ENCODE results near the gene DYNC2H1.

Gene DYNC2H1

DNA sequence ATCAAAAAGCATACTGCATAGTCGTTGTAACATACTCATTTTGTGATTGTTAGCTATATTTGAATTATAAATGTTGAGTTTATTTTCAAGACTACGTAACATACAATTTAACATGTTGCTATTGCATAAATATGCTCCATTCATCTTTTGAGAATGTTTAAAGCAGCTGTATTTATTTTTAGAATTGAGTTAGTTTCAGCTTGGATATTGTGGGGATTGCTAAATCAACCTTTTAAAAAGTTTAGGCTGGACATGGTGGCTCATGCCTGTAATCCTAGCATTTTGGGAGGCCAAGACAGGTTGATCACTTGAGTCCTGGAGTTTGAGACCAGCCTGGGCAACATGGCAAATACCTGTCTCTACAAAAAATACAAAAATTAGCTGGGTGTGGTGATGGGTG, 288.1 kb downstream of the DYNC2H1 start:
- Mint-ChIP-seq H3K4me1 (ENCODE audit: low read depth) (no peaks in the 10 kb centered on the region), H3K27me3 (ENCODE audit: low read depth) (no peaks in the 10 kb centered on the region), H3K27ac (no peak overlapping the region), H3K9me3 (peaks cover 9% of the 10 kb centered on the region), H3K36me3 (ENCODE audit: low read depth) (no peaks in the 10 kb centered on the region), H3K4me3 (no peak overlapping the region)

DNA sequence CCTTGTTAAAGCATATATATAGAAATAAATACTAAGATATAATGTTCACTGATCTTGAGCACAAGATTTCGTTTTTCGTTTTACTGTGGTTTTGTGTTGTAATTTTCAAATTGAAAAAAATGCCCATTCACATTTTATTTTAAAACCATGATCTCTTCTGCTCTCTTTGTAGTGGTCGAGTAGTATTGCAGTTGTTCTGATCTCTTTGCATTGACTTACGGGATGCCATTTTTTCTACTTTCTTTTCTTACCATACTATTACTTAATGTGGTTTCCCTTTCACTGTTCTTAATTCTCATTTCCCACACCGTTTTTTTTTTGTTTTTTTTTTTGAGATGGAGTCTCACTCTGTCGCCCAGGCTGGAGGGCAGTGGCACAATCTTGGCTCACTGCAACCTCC, 289.6 kb downstream of the DYNC2H1 start:
- no peak overlapping the region for H3K4me3 Mint-ChIP-seq
- H3K9me3 Mint-ChIP-seq = no peaks in the 10 kb centered on the region
- no peaks in the 10 kb centered on the region for H3K27me3 Mint-ChIP-seq (ENCODE audit: low read depth)
- no peak overlapping the region for H3K27ac Mint-ChIP-seq
- no peaks in the 10 kb centered on the region for H3K4me1 Mint-ChIP-seq (ENCODE audit: low read depth)
- no peaks in the 10 kb centered on the region for H3K36me3 Mint-ChIP-seq (ENCODE audit: low read depth)

DNA sequence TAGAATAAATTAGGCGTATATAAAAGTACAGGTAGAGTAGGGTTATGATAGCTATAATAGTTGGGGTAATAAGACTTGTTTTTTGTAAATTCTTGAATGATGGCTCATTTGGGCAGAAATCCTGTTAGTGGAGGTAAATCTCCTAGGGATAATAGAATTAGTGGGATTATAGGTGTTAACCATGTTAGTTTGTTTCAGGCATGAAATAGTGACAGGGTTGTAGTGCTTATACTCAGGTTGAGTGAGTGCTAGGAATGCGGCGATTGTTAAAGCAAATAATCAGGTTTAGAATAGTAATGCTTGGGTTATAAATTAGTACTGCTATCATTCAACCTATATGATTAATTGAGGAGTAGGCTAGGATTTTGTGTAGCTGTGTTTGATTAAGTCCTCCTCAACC, 297.1 kb downstream of the DYNC2H1 start:
- Mint-ChIP-seq H3K9me3 (no peaks in the 10 kb centered on the region), H3K4me1 (ENCODE audit: low read depth) (no peaks in the 10 kb centered on the region), H3K36me3 (ENCODE audit: low read depth) (no peaks in the 10 kb centered on the region), H3K4me3 (no peak overlapping the region), H3K27ac (no peak overlapping the region), H3K27me3 (ENCODE audit: low read depth) (no peaks in the 10 kb centered on the region)

DNA sequence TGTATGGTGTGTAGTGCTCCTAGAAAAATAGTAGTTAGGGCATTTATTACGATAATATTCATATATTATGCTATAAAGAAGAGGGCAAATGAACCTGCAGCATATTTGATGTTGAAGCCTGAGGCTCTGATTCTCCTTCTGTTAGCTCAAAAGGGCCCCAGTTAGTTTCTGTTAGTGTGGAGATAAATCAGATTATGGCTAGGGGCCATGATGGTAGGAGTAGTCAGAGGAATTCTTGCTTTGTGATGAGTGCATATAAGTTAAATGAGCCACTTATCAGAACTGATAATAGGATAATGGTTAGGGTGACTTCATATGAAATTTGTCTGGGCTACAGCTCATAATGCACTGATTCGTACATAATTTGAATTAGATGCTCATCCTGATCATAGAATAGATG, 298.4 kb downstream of the DYNC2H1 start:
- Mint-ChIP-seq H3K4me3 (no peak overlapping the region), H3K4me1 (ENCODE audit: low read depth) (no peaks in the 10 kb centered on the region), H3K9me3 (no peaks in the 10 kb centered on the region), H3K36me3 (ENCODE audit: low read depth) (no peaks in the 10 kb centered on the region), H3K27me3 (ENCODE audit: low read depth) (no peaks in the 10 kb centered on the region), H3K27ac (no peak overlapping the region)

DNA sequence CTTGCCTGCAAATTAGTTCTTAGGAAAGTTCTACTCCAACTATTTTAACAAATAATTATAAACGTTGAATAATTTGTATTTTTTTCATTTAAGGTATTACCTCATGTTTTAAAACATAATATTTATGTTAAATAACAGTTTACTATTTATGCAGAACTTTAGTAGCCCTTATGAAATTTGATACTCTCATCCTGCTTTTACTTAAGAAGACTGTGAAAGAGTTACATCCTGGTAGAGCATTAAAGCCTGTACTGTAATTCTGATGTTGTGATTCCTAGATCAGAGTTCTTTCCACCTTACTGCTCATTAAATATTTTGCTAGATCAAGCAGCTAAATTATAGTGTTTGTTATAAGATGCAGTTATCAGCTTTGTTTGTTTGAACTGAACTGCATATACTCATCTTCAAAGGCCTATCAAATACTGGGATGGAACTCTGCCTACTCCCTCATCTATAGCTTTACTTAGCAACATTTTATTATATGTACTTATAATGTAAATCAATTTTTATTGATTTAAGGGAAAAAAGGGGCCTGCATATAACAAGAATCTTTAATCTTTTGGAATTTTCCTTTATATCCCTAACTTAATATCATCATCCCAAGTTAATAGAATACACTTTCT, 304.2 kb downstream of the DYNC2H1 start:
- no peak overlapping the region for H3K4me3 Mint-ChIP-seq
- H3K4me1 Mint-ChIP-seq (ENCODE audit: low read depth) = no peaks in the 10 kb centered on the region
- H3K27ac Mint-ChIP-seq = no peak overlapping the region
- no peaks in the 10 kb centered on the region for H3K27me3 Mint-ChIP-seq (ENCODE audit: low read depth)
- H3K9me3 Mint-ChIP-seq = peaks cover 4% of the 10 kb centered on the region
- no peaks in the 10 kb centered on the region for H3K36me3 Mint-ChIP-seq (ENCODE audit: low read depth)

DNA sequence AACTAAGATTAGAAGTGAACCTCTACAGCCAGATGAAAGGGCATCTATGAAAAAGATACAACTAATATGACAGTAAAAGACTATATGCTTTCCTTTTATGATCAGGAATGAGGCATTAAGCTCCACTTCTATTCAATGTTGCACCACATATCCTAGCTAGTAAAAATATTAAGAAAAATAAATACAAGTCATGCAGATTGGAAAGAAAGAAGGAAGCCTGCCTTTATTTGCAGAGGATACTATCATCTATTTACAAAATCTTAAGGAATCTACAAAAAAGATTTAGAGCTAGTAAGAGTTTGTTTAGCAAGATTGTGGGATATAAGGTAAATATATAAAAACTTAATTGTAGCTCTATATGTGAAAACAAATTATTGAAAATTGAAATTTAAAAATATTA, 308.8 kb downstream of the DYNC2H1 start:
- no peaks in the 10 kb centered on the region for H3K36me3 Mint-ChIP-seq (ENCODE audit: low read depth)
- no peaks in the 10 kb centered on the region for H3K27me3 Mint-ChIP-seq (ENCODE audit: low read depth)
- H3K4me1 Mint-ChIP-seq (ENCODE audit: low read depth) = peaks cover 4% of the 10 kb centered on the region
- H3K27ac Mint-ChIP-seq = no peak overlapping the region
- H3K4me3 Mint-ChIP-seq = no peak overlapping the region
- H3K9me3 Mint-ChIP-seq = peaks cover 8% of the 10 kb centered on the region

DNA sequence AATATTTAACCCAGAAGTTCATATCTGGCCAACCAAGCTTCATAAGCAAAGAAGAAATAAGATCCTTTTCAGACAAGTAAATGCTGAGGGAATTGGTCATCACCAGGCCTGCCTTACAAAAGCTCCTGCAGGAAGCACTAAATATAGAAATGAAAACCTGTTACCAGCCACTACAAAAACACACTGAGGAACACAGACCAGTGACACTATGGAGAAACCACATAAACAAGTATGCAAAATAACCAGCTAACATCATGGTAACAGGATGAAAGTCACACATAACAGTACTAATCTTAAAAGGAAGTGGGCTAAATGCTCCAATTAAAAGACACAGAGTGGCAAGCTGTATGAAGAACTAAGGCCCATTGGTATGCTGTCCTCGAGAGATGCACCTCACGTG, 311.4 kb downstream of the DYNC2H1 start:
- H3K27me3 Mint-ChIP-seq (ENCODE audit: low read depth) = no peaks in the 10 kb centered on the region
- no peak overlapping the region for H3K27ac Mint-ChIP-seq
- peaks cover 8% of the 10 kb centered on the region for H3K9me3 Mint-ChIP-seq
- no peak overlapping the region for H3K4me3 Mint-ChIP-seq
- peaks cover 4% of the 10 kb centered on the region for H3K4me1 Mint-ChIP-seq (ENCODE audit: low read depth)
- H3K36me3 Mint-ChIP-seq (ENCODE audit: low read depth) = no peaks in the 10 kb centered on the region

DNA sequence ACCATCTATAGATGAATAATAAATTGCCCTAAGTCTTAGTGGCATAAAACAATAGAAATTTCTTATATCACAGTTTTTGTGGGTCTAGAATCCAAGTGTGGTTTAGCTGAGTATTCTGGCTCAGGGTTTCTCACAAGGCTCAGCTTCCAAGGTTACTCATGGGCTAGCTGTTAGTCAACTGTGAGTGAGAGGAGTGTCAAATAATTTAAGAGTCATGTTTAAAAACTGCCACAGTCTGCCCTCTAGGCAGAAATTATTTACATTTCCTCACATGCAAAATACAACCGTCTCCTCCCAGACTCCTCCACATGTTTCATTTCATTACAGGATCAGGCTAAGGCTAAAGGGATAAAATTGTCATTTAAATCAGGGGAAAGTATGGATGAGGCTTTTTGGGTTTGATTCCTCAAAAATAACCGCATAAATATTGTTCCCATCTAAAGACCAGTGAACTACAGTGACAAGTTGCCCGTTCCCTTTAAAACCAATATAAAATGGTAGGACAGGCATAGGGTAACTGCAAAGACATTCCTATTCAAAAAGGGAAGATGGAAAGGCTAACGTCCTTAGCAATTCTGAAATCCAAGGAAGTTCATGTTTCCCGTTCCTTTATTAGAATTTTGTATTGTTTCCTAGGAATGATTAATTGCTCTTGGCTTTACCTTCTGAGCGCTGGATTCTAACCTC, 324.3 kb downstream of the DYNC2H1 start:
- H3K27ac Mint-ChIP-seq = no peak overlapping the region
- H3K36me3 Mint-ChIP-seq (ENCODE audit: low read depth) = no peaks in the 10 kb centered on the region
- H3K4me3 Mint-ChIP-seq = no peak overlapping the region
- no peaks in the 10 kb centered on the region for H3K4me1 Mint-ChIP-seq (ENCODE audit: low read depth)
- no peaks in the 10 kb centered on the region for H3K27me3 Mint-ChIP-seq (ENCODE audit: low read depth)
- no peaks in the 10 kb centered on the region for H3K9me3 Mint-ChIP-seq

DNA sequence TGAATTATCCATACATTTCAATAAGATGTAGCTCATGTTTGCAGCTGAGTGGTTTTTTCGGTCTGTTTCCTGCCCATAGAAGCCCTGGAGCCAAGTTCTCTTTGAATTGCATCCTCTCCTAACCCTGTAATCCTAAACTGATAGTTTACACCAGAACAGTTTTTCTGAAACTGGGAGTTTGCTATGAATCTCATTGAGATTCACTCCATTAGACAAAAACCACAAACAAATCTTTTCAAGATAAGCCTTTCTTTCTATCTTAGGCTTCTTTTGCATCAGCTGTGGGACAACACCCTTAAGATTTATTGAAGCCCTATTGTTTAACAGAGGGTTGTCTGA, 324.8 kb downstream of the DYNC2H1 start:
- no peaks in the 10 kb centered on the region for H3K36me3 Mint-ChIP-seq (ENCODE audit: low read depth)
- no peak overlapping the region for H3K27ac Mint-ChIP-seq
- H3K4me1 Mint-ChIP-seq (ENCODE audit: low read depth) = no peaks in the 10 kb centered on the region
- no peak overlapping the region for H3K4me3 Mint-ChIP-seq
- no peaks in the 10 kb centered on the region for H3K27me3 Mint-ChIP-seq (ENCODE audit: low read depth)
- H3K9me3 Mint-ChIP-seq = no peaks in the 10 kb centered on the region

DNA sequence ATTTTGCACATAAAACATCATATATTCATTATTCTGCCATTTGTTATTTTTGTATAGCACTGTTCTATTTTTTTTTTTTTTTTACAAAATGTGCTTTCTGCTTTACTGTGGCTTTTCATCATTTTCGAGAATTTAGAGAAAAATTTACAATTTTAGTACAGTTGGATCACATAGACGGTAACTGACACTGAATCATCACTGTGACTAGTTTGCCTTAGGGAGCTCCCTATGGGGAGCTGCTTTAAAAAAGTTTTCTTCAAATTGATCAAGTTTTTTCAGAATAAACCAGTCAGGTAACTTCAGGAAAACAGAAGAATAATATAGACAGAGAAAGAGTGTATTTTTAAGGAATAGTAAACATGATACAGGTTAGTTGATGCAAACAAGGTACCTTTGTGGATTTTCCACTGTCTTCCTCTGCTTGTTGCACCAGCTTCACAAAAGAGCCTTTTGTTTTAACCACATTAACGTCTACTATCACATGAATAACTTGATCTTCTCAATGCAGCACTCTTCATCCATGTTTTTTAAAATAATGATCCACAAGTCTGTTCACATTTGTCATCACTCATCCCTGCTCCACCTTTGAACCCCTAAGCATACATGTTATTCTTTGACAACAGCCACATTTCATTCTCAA, 327.0 kb downstream of the DYNC2H1 start:
- no peak overlapping the region for H3K4me3 Mint-ChIP-seq
- H3K36me3 Mint-ChIP-seq (ENCODE audit: low read depth) = no peaks in the 10 kb centered on the region
- H3K4me1 Mint-ChIP-seq (ENCODE audit: low read depth) = no peaks in the 10 kb centered on the region
- no peaks in the 10 kb centered on the region for H3K9me3 Mint-ChIP-seq
- no peaks in the 10 kb centered on the region for H3K27me3 Mint-ChIP-seq (ENCODE audit: low read depth)
- no peak overlapping the region for H3K27ac Mint-ChIP-seq

DNA sequence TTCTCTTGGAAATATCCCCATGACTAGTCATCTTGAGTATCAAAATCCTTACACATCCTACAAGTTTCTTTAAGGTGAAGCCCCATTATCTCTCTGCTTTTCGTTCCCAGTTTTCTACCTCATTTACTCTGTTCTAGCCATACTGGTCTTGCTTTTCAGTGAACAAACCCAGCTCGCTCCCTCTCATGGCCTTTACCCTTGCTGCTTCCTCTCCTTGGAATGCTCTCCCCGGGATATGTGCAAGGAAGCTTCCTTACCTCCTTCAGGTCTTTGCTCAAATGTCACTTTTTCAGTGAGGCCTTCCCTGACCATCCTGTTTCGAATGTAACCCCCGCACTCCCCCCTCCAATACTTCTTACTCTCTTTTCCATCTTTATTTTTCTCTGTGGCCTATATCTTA, 331.8 kb downstream of the DYNC2H1 start:
- H3K4me1 Mint-ChIP-seq (ENCODE audit: low read depth) = no peaks in the 10 kb centered on the region
- no peaks in the 10 kb centered on the region for H3K9me3 Mint-ChIP-seq
- no peak overlapping the region for H3K4me3 Mint-ChIP-seq
- H3K27ac Mint-ChIP-seq = no peak overlapping the region
- H3K36me3 Mint-ChIP-seq (ENCODE audit: low read depth) = no peaks in the 10 kb centered on the region
- no peaks in the 10 kb centered on the region for H3K27me3 Mint-ChIP-seq (ENCODE audit: low read depth)

DNA sequence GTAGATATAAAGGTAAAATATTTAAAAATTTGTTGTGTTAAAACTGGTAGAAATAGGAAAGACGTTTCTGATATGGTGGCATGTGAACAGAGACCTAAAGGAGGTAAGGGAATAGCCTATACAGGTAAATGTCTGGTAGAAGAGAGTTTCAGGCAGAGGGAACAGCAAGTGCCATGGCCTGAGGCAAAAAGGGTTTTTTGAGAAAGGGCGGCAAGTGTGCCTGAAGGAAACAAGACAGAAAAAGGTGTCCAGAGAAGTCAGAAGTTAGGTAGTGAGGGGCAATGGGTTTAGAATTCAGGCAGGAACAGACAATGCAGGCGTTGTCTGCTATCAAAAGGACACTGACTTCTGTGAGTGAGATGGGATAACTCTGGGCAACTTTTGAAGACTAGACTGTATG, 339.7 kb downstream of the DYNC2H1 start:
- Mint-ChIP-seq H3K9me3 (no peaks in the 10 kb centered on the region), H3K4me1 (ENCODE audit: low read depth) (no peaks in the 10 kb centered on the region), H3K27ac (no peak overlapping the region), H3K4me3 (no peak overlapping the region), H3K27me3 (ENCODE audit: low read depth) (no peaks in the 10 kb centered on the region), H3K36me3 (ENCODE audit: low read depth) (no peaks in the 10 kb centered on the region)

DNA sequence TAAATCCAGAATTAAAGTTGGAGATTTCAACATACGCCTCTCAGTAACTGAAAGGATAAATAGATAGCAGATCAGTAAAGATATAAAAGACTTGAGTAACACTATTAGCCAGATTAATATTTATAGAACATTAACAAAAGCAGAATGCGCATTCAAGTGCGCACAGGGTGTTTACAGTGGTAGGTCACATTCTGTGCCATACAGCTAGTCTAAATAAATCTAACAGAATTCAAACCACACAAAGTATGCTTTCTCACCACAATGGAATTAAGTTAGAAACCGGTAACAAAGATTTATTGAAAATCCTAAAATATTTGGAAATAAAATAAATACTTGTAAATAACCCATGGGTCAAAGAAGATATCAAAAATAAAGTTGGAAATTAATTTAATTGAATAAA, 341.0 kb downstream of the DYNC2H1 start:
- Mint-ChIP-seq H3K36me3 (ENCODE audit: low read depth) (no peaks in the 10 kb centered on the region), H3K4me1 (ENCODE audit: low read depth) (no peaks in the 10 kb centered on the region), H3K9me3 (no peaks in the 10 kb centered on the region)

DNA sequence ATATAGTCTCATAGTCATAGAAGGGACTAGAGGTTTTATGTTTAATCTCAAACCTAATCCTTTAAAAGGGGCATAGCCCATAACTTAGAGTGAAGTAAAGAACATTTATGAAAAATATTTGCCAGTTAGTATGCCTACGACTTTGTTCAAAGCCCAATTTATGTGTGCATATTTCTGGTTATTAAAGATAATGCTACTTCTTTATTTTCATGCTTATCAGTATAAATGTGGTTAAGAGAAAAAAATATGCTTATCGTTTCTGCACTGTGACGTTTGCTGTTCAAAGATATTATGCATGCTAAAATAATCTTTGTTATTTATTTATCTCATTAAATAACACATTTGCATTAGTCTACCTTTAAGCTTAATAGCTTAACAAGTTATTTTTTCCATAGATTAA, 343.9 kb downstream of the DYNC2H1 start:
- Mint-ChIP-seq H3K27ac (no peak overlapping the region), H3K27me3 (ENCODE audit: low read depth) (no peaks in the 10 kb centered on the region), H3K36me3 (ENCODE audit: low read depth) (no peaks in the 10 kb centered on the region), H3K4me3 (no peak overlapping the region), H3K9me3 (no peaks in the 10 kb centered on the region), H3K4me1 (ENCODE audit: low read depth) (no peaks in the 10 kb centered on the region)

More for the DNA sequence above, 341.0 kb downstream of the DYNC2H1 start:
- Mint-ChIP-seq H3K27ac (no peak overlapping the region), H3K4me3 (no peak overlapping the region), H3K27me3 (ENCODE audit: low read depth) (no peaks in the 10 kb centered on the region)

DNA sequence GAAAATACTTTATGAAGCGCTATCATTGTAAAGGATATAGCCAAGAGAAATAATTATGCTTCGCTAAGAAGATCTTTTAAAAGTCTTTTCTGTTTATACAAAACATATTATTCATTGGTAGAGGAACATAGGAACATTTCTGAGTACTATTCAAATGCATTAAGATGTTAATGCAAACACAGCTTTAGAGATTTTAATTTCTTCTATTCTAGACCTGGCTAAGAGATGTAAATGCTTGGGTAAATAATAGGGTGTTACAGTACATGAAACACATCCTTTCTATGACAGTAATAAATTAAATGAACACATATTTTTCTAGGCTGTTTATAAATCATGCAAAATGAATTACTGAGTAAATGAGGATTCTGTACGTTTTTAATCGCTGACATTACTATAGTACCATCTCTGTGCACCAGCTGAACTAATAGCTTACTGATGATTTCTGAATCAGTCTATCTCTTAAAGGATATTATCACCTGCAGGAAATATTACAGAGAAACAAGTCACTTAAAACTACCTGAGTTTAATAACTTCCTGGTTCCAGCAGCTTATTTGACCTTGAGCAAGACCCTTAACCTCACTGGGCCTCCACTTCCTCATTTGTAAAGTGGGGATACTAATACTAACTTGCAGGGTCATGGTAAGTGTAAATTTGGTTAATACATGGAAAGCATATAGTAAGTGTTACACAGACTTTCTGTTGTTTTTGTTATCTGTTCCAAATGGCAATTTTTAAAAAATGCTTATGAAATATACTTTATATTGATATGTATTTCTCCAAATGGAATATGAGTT, 344.9 kb downstream of the DYNC2H1 start:
- Mint-ChIP-seq H3K9me3 (no peaks in the 10 kb centered on the region), H3K27ac (no peak overlapping the region), H3K4me3 (no peak overlapping the region), H3K4me1 (ENCODE audit: low read depth) (no peaks in the 10 kb centered on the region), H3K27me3 (ENCODE audit: low read depth) (no peaks in the 10 kb centered on the region), H3K36me3 (ENCODE audit: low read depth) (no peaks in the 10 kb centered on the region)
